IMR-90 (cell line): Measurements from ENCODE around the gene PRSS1. TPM values are rescaled to one million over a fixed set of nuclear protein-coding genes. Genes with fewer than 3 reads are reported as not detected.

Source experiments
- ATAC-seq: fragments of 200-7000 bp; cut with Tn5 transposase; 2 replicates; pipeline ENCODE4 v1.9.1; 2020; ENCODE audit warnings: low read depth, mild to moderate bottlenecking, moderate library complexity
- BruUV-seq: library from RNA; stranded (reverse); fragments of 400-500 nt; replicated peaks from 2 replicates; lab custom pipeline; 2021; lab: Mats Ljungman, UMichigan
- CTCF ChIA-PET: fragments of 300-600 bp; formaldehyde crosslinking; extraction: SDS; loops from one replicate; lab custom pipeline; 2021; ENCODE audit warnings: antibody characterized with exemption; lab: Yijun Ruan, JAX
- POLR2A ChIA-PET: fragments of 300-600 bp; sonication (Branson Sonifier 250); formaldehyde crosslinking; loops from one replicate; lab custom pipeline; 2022; ENCODE audit warnings: antibody characterized with exemption; ENCODE audit not compliant: unreplicated experiment; lab: Charles Lee
- DNase-seq: peaks from one replicate; pipeline ENCODE4 v3.0.0; 2013
- H2AFZ ChIP-seq: replicated peaks from 2 replicates; pipeline ENCODE3; 2013; ENCODE audit warnings: low read length, mild to moderate bottlenecking; ENCODE audit not compliant: poor library complexity
- H2AK5ac ChIP-seq: 2 replicates; pipeline ENCODE4 v1.6.1; 2013; ENCODE audit warnings: low read depth, low read length, inconsistent platforms
- H2AK9ac ChIP-seq: replicated peaks from 2 replicates; pipeline ENCODE3; 2013; ENCODE audit warnings: mild to moderate bottlenecking, low read depth, low read length, moderate library complexity; ENCODE audit not compliant: poor library complexity
- H2BK120ac ChIP-seq: 2 replicates; pipeline ENCODE4 v1.6.1; 2013; ENCODE audit warnings: low read depth, low read length, inconsistent platforms
- H2BK15ac ChIP-seq: 3 replicates; pipeline ENCODE4 v1.6.1; 2013; ENCODE audit warnings: low read depth, low read length, inconsistent platforms
- H2BK20ac ChIP-seq: 2 replicates; pipeline ENCODE4 v1.6.1; 2013; ENCODE audit warnings: low read depth, mild to moderate bottlenecking, inconsistent platforms, low read length, moderate library complexity
- H2BK5ac ChIP-seq: 2 replicates; pipeline ENCODE4 v1.6.1; 2013; ENCODE audit warnings: mild to moderate bottlenecking, low read depth, low read length, inconsistent platforms; ENCODE audit not compliant: poor library complexity, severe bottlenecking
- H3K14ac ChIP-seq: replicated peaks from 2 replicates; pipeline ENCODE4 v1.6.1; 2013; ENCODE audit warnings: low read depth, low read length, inconsistent platforms
- H3K18ac ChIP-seq: 2 replicates; pipeline ENCODE4 v1.6.1; 2013; ENCODE audit warnings: low read depth, low read length, control low read depth
- H3K23ac ChIP-seq: 2 replicates; pipeline ENCODE4 v1.6.1; 2013; ENCODE audit warnings: low read depth, low read length, inconsistent platforms
- H3K27ac ChIP-seq: 2 replicates; pipeline ENCODE4 v1.5.1; 2013; ENCODE audit warnings: mild to moderate bottlenecking, control low read depth, low read length; ENCODE audit not compliant: insufficient read depth
- H3K27me3 ChIP-seq: 2 replicates; pipeline ENCODE4 v1.6.1; 2013; ENCODE audit warnings: low read length; ENCODE audit not compliant: control insufficient read depth, insufficient read depth
- H3K36me3 ChIP-seq: 2 replicates; pipeline ENCODE4 v1.6.1; 2013; ENCODE audit warnings: low read length, mixed read lengths; ENCODE audit not compliant: control insufficient read depth, insufficient read depth
- H3K4ac ChIP-seq: 2 replicates; pipeline ENCODE4 v1.6.1; 2013; ENCODE audit warnings: low read depth, low read length, inconsistent platforms
- H3K4me1 ChIP-seq: 2 replicates; pipeline ENCODE4 v1.6.1; 2013; ENCODE audit warnings: low read length, mixed read lengths; ENCODE audit not compliant: control insufficient read depth, insufficient read depth
- H3K4me2 ChIP-seq: 2 replicates; pipeline ENCODE4 v1.6.1; 2013; ENCODE audit warnings: low read depth, mild to moderate bottlenecking, control low read depth, low read length, moderate library complexity
- H3K4me3 ChIP-seq: 2 replicates; pipeline ENCODE4 v1.5.1; 2013; ENCODE audit warnings: low read depth, mild to moderate bottlenecking, control low read depth, low read length, moderate library complexity; ENCODE audit not compliant: insufficient read depth
- H3K56ac ChIP-seq: 2 replicates; pipeline ENCODE4 v1.6.1; 2013; ENCODE audit warnings: low read length, inconsistent platforms; ENCODE audit not compliant: insufficient read depth; ENCODE audit errors: extremely low read depth
- H3K79me1 ChIP-seq, 2 experiments: 2 replicates each; pipeline ENCODE4 v1.6.1; 2013; ENCODE audit warnings: low read length in 2 of 2, inconsistent platforms in 1 of 2, low read depth in 1 of 2
- H3K9ac ChIP-seq: 2 replicates; pipeline ENCODE4 v1.6.1; 2013; ENCODE audit warnings: low read depth, low read length, control low read depth
- H3K9me1 ChIP-seq: 2 replicates; pipeline ENCODE4 v1.6.1; 2013; ENCODE audit warnings: low read length, inconsistent platforms; ENCODE audit not compliant: insufficient read depth
- H3K9me3 ChIP-seq: 2 replicates; pipeline ENCODE4 v1.6.1; 2013; ENCODE audit warnings: low read length; ENCODE audit not compliant: control insufficient read depth, insufficient read depth
- H4K20me1 ChIP-seq: 2 replicates; pipeline ENCODE4 v1.6.1; 2013; ENCODE audit warnings: low read length, inconsistent platforms; ENCODE audit not compliant: insufficient read depth
- H4K5ac ChIP-seq: 2 replicates; pipeline ENCODE4 v1.6.1; 2013; ENCODE audit warnings: mild to moderate bottlenecking, low read depth, low read length, control low read depth
- H4K8ac ChIP-seq, 2 experiments: 2 replicates each; pipeline ENCODE4 v1.6.1; 2013; ENCODE audit warnings: low read depth in 2 of 2, low read length in 2 of 2, control low read depth in 1 of 2, inconsistent platforms in 1 of 2
- H4K91ac ChIP-seq: 2 replicates; pipeline ENCODE4 v1.6.1; 2013; ENCODE audit warnings: low read depth, low read length, inconsistent platforms; ENCODE audit not compliant: insufficient read depth
- BHLHE40 ChIP-seq: fragments of 150-350 bp; IDR thresholded peaks from 2 replicates; pipeline ENCODE4 v1.6.1; 2016; ENCODE audit warnings: mild to moderate bottlenecking, low read depth, low read length
- MAFK ChIP-seq: IDR thresholded peaks from 2 replicates; pipeline ENCODE4 v1.6.1; 2012; ENCODE audit warnings: low read depth, low read length, improper control_type of control experiment
- MAZ ChIP-seq: IDR thresholded peaks from 2 replicates; pipeline ENCODE4 v1.6.1; 2012; ENCODE audit warnings: low read depth, mild to moderate bottlenecking, low read length, improper control_type of control experiment, moderate library complexity, borderline replicate concordance
- RAD21 ChIP-seq: IDR thresholded peaks from 2 replicates; pipeline ENCODE4 v1.6.1; 2012; ENCODE audit warnings: low read length, improper control_type of control experiment
- WGBS, 2 experiments: methylation state at CpG; one replicate each; pipeline versions ENCODE4 v1.1.5 to v1.1.7; 2013; ENCODE audit warnings: missing lambda C conversion rate in 2 of 2; ENCODE audit not compliant: insufficient read length in 1 of 2; ENCODE audit errors: extremely low coverage in 2 of 2; 5-methylcytosine and 5-hydroxymethylcytosine counted together
- dilution Hi-C: fragments of 300-500 bp; cut with HindIII; formaldehyde crosslinking; loops from one replicate; pipeline ENCODE4 v1.14.3; 2018; ENCODE audit warnings: low sequenced_read_pairs; ENCODE audit not compliant: unreplicated experiment
- in situ Hi-C: fragments of 300-500 bp; cut with MboI; formaldehyde crosslinking; loops from 3 replicates; pipeline ENCODE4 v1.14.3; 2019; ENCODE audit warnings: low sequenced_read_pairs, inconsistent platforms, mixed read lengths
- intact Hi-C: fragments of 100-400 bp; cut with micrococcal nuclease; formaldehyde crosslinking; loops from 2 replicates; pipeline ENCODE4 v1.10.0; 2022
- polyA plus RNA-seq, 3 experiments: library from polyadenylated mRNA; depleted of rRNA; stranded (reverse); fragments of >200 nt; gene quantifications; 2 replicates each; pipeline ENCODE4 v1.2.3, GENCODE V29; 2012; ENCODE audit warnings: low replicate concordance in 1 of 3
- total RNA-seq: library from RNA; depleted of rRNA; stranded (reverse); fragments of >200 nt; gene quantifications from 2 replicates; pipeline ENCODE4 v1.2.3, GENCODE V29; 2012

Gene PRSS1
- total and polyA plus RNA-seq, 2 of the 4 experiments (the other 2 are of a cell fraction): not detected

DNA sequence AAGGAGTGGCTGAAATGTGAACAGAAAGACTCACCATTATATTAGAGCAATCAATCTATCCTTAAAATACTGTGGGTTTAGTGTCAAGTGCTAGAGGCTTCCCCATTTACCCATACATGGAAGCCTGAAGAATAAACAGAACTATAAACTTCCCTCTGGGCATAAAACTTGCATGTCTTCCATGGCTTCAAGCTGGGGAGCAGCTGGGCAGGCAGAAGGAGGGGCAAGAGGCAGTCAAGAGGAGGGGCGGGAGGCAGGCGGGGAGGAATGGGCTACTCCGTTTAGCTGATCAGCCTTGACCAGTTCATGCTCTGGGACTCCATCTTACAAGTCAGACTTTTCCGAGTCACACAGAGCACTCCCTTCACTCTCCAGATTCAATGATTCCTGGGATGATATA lies 3.5 kb upstream of the PRSS1 start:
- H2BK20ac ChIP-seq: no peak overlapping the region
- ATAC-seq (no peak), DNase-seq (no peak)
- H3K4me3 ChIP-seq: no peak overlapping the region
- H3K9ac ChIP-seq: no peak overlapping the region
- H3K4ac ChIP-seq: no peak overlapping the region
- no peak overlapping the region for H3K18ac ChIP-seq
- no peak overlapping the region for H3K56ac ChIP-seq
- H4K91ac ChIP-seq: no peak overlapping the region
- H4K20me1 ChIP-seq: no peaks in the 10 kb centered on the region
- no peak for TF ChIP-seq RAD21
- TF ChIP-seq MAZ: no peak
- no peak for TF ChIP-seq BHLHE40
- TF ChIP-seq MAFK: no peak
- H4K5ac ChIP-seq: no peak overlapping the region
- no peak overlapping the region for H3K23ac ChIP-seq
- no peak overlapping the region for H2AK5ac ChIP-seq
- no peak overlapping the region for H2AFZ ChIP-seq
- no CpG with 5 or more reads among the region's 4 CpGs for WGBS, 2 experiments
- dilution Hi-C loops (no loop called here), in situ Hi-C loops (no loop called here), intact Hi-C loops (no loop called here)
- H2BK15ac ChIP-seq: no peak overlapping the region
- H2AK9ac ChIP-seq: no peak overlapping the region
- H3K4me1 ChIP-seq: no peaks in the 10 kb centered on the region
- no peaks in the 10 kb centered on the region for H3K9me1 ChIP-seq
- CTCF ChIA-PET: no interaction called here
- no peaks in the 10 kb centered on the region for H3K27me3 ChIP-seq
- H3K9me3 ChIP-seq: no peaks in the 10 kb centered on the region
- H3K4me2 ChIP-seq: no peak overlapping the region
- H2BK5ac ChIP-seq: no peak overlapping the region
- H3K14ac ChIP-seq: no peak overlapping the region
- POLR2A ChIA-PET: no interaction called here
- H2BK120ac ChIP-seq: no peak overlapping the region
- H3K36me3 ChIP-seq: no peaks in the 10 kb centered on the region
- H3K27ac ChIP-seq: no peak overlapping the region
- no TSS peak for BruUV-seq
- no peak overlapping the region for H4K8ac ChIP-seq
- H3K79me1 ChIP-seq: no peaks in the 10 kb centered on the region
